Measurements from ENCODE around the gene NCOA3. TPM values are rescaled to one million over a fixed set of nuclear protein-coding genes. Genes with fewer than 3 reads are reported as not detected.

Gene NCOA3
- total RNA-seq, 1 donor: 72.8 TPM

DNA sequence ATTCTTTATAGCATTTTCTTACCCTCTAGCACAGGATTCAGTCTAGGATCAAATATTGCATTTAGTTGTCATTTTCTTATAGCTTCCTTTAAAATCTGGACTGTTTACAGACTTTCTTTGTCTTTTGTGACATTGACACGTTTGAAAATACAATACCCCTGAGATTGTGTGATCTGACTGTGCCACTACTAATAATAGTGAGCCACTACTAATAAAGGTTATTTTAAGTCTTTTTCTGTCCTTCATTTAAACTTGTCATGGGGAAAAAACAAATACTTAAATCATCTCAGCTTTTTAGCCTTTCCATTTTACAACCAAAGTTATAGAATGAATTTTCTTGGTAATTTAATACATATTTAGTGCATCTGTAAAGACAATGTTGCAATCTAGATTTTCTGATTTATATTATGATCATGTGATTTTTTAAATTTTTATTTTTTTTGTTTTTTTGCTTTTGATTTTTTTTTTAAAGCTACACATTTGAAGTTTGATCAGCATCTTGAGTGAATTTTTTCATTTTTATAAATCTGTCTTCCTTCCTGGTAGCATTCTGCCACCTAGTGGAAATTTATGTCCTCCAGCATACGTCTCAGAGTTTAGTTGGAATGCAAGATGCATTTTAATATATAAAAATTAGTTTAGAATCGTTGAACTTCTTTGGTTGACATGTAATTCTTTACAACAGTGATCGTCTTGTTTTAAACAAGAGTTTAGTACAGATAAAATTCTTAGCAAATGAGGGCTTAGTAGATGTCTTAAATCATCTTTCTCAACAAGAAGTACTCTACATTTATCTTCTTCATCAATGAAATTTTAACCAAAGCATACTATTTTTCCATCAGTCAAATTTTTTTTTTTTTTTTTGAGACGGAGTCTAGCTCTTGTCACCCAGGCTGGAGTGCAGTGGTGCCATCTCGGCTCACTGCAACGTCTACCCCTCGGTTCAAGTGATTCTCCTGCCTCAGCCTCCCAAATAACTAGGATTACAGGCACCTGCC is 119.4 kb downstream of the NCOA3 start:
- no peak overlapping the region for H3K4me3 ChIP-seq (ENCODE audit: low read length)
- no peaks in the 10 kb centered on the region for H3K9me3 ChIP-seq (ENCODE audit: low read depth, low read length)
- H3K4me1 ChIP-seq (ENCODE audit: insufficient read depth, low read length): no peaks in the 10 kb centered on the region
- no peaks in the 10 kb centered on the region for H3K27me3 ChIP-seq (ENCODE audit: insufficient read depth, low read length)

DNA sequence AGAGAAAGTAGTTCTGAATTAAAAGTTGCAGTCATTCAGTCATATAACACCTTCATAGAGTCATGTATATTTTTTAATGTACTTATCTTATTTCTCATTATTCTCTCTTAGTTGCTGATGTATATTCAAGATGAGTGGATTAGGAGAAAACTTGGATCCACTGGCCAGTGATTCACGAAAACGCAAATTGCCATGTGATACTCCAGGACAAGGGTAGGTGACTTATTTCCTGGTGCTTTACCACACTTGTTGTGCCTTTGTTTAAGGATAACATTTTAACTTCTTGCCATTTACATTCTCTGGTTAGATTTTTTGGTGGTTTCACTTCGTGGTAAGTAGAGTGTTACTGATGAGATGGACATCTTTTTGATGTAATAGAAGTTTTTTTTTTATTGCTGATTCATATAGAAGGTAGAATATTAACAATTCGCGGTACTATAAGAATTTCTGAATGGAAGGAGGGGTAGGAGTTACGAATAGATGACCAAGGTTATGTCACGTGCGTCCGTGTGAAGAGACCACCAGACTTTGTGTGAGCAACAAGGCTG is 120.5 kb downstream of the NCOA3 start:
- Histone ChIP-seq H3K4me3 (ENCODE audit: low read length) (no peak overlapping the region), H3K27me3 (ENCODE audit: insufficient read depth, low read length) (no peaks in the 10 kb centered on the region), H3K9me3 (ENCODE audit: low read depth, low read length) (no peaks in the 10 kb centered on the region), H3K4me1 (ENCODE audit: insufficient read depth, low read length) (no peaks in the 10 kb centered on the region)

DNA sequence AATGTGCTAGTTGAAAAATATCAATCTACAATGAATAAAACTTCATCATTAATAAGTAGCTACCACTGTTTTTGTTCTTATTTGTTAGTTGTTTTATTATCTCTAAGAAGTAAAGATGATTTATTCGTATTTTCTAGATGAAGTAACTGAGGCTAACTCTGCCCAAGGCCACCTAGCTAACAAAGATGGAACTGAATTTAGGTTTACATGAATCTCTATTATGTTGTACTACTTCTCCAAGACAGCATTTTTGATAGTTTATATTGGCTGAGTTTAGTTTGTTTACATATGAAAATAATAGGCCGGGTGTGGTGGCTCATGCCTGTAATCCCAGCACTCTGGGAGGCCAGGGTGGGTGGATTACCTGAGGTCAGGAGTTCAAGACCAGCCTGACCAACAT is 121.5 kb downstream of the NCOA3 start:
- no peak overlapping the region for H3K4me3 ChIP-seq (ENCODE audit: low read length)
- H3K4me1 ChIP-seq (ENCODE audit: insufficient read depth, low read length): no peaks in the 10 kb centered on the region
- H3K27me3 ChIP-seq (ENCODE audit: insufficient read depth, low read length): no peaks in the 10 kb centered on the region
- H3K9me3 ChIP-seq (ENCODE audit: low read depth, low read length): no peaks in the 10 kb centered on the region

DNA sequence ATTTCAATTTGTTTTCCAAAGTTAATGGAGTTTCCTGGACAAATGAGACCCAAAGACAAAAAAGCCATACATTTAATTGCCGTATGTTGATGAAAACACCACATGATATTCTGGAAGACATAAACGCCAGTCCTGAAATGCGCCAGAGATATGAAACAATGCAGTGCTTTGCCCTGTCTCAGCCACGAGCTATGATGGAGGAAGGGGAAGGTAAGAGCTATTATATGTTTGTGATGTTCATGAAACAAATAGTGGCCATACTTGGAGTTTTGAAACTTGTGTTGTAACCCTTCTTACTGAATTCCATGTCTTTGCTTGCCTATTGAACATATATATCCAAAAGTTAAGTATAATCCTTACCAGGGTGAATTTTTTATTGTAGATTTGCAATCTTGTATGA is 125.9 kb downstream of the NCOA3 start:
- no peaks in the 10 kb centered on the region for H3K27me3 ChIP-seq (ENCODE audit: insufficient read depth, low read length)
- no peaks in the 10 kb centered on the region for H3K9me3 ChIP-seq (ENCODE audit: low read depth, low read length)
- H3K4me1 ChIP-seq (ENCODE audit: insufficient read depth, low read length): no peaks in the 10 kb centered on the region
- H3K4me3 ChIP-seq (ENCODE audit: low read length): no peak overlapping the region

DNA sequence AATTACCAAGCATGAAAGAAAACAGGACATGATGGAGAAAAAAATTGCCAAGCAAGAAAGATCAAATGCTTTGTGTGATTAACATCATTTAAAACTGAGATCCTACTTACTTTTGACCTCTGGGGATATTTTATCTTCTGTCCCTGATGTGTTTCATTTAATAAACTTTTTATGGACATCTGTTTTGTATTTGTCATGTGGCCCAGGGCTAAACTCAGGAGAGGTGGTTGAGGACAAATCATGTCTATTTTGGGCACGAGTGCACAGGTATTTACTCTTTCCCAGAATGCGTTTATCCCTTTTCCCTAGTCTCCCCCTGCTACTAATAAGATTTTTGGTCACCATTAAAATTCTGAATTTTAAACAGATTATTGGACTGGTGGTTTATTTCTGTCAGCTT is 128.2 kb downstream of the NCOA3 start:
- Histone ChIP-seq H3K27me3 (ENCODE audit: insufficient read depth, low read length) (no peaks in the 10 kb centered on the region), H3K4me1 (ENCODE audit: insufficient read depth, low read length) (no peaks in the 10 kb centered on the region), H3K4me3 (ENCODE audit: low read length) (no peak overlapping the region), H3K9me3 (ENCODE audit: low read depth, low read length) (no peaks in the 10 kb centered on the region)

DNA sequence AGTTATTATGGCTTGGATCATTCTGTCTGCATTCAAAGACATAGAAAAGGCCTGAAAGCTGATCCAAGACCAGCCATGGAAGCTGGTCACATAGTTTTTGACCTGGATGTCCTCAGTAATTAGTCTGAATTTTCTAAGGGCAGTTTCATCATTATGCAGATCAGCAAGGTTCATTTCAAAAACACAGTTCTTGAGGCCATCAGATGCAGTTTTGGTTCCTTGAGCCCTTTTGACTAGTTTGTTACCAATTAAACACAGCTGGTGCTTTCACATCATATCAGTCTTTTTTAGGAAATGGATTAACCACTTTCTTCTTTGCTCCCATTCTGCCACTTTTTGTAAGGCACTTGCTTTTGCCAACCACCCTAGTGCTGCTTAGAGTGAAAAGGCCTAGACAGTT is 129.4 kb downstream of the NCOA3 start:
- Histone ChIP-seq H3K4me3 (ENCODE audit: low read length) (no peak overlapping the region), H3K4me1 (ENCODE audit: insufficient read depth, low read length) (no peaks in the 10 kb centered on the region), H3K9me3 (ENCODE audit: low read depth, low read length) (no peaks in the 10 kb centered on the region), H3K27me3 (ENCODE audit: insufficient read depth, low read length) (no peaks in the 10 kb centered on the region)

DNA sequence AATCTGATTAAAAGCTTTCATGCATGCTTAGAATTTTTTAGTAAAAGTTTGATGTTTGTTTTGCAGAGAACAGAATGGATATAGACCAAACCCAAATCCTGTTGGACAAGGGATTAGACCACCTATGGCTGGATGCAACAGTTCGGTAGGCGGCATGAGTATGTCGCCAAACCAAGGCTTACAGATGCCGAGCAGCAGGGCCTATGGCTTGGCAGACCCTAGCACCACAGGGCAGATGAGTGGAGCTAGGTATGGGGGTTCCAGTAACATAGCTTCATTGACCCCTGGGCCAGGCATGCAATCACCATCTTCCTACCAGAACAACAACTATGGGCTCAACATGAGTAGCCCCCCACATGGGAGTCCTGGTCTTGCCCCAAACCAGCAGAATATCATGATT is 133.6 kb downstream of the NCOA3 start:
- no peak overlapping the region for H3K4me3 ChIP-seq (ENCODE audit: low read length)
- H3K27me3 ChIP-seq (ENCODE audit: insufficient read depth, low read length): no peaks in the 10 kb centered on the region
- H3K4me1 ChIP-seq (ENCODE audit: insufficient read depth, low read length): no peaks in the 10 kb centered on the region
- no peaks in the 10 kb centered on the region for H3K9me3 ChIP-seq (ENCODE audit: low read depth, low read length)

DNA sequence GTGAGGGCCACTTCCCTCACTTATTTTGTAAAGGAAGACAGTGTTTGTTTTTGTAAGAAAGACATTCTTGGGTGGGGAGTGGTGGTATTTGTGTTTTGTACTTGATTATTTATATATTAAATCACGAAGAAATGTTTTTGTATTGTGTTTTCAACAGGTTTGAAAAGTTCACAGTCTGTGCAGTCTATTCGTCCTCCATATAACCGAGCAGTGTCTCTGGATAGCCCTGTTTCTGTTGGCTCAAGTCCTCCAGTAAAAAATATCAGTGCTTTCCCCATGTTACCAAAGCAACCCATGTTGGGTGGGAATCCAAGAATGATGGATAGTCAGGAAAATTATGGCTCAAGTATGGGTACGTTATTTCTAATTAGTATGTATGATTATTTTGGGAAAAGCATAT is 137.2 kb downstream of the NCOA3 start:
- no peaks in the 10 kb centered on the region for H3K27me3 ChIP-seq (ENCODE audit: insufficient read depth, low read length)
- H3K9me3 ChIP-seq (ENCODE audit: low read depth, low read length): no peaks in the 10 kb centered on the region
- H3K4me1 ChIP-seq (ENCODE audit: insufficient read depth, low read length): no peaks in the 10 kb centered on the region
- no peak overlapping the region for H3K4me3 ChIP-seq (ENCODE audit: low read length)

DNA sequence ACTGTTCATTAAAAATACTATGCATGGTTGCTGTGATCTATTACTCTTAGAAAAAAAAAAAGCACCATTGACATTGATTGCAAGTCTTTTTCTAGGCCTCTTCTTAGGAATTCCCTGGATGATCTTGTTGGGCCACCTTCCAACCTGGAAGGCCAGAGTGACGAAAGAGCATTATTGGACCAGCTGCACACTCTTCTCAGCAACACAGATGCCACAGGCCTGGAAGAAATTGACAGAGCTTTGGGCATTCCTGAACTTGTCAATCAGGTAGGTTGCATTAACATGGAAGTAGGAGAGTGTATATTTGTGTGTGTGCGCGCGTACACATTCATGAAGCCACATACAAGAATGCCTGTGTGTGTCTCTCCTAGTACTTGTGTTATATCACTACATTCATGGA is 140.4 kb downstream of the NCOA3 start:
- H3K4me1 ChIP-seq (ENCODE audit: insufficient read depth, low read length): no peaks in the 10 kb centered on the region
- H3K27me3 ChIP-seq (ENCODE audit: insufficient read depth, low read length): no peaks in the 10 kb centered on the region
- no peaks in the 10 kb centered on the region for H3K9me3 ChIP-seq (ENCODE audit: low read depth, low read length)
- no peak overlapping the region for H3K4me3 ChIP-seq (ENCODE audit: low read length)

DNA sequence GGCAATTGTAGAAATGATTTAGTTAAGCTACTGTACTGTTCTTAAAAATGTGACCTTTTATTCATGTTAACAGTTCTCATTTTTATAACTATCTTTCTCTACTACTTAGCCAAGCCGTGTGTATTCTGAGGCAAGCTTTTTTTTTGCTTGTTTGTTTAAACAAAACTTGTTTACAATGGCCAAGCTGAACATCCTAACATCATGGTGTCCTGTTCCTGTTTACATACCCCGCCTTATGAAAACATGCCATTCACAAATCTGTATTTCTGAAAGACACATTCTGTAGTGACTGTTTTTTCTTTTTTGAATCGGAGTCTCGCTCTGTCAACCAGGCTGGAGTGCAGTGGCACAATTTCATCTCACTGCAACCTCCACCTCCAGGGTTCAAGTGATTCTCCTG is 140.9 kb downstream of the NCOA3 start:
- Histone ChIP-seq H3K9me3 (ENCODE audit: low read depth, low read length) (no peaks in the 10 kb centered on the region), H3K27me3 (ENCODE audit: insufficient read depth, low read length) (no peaks in the 10 kb centered on the region), H3K4me1 (ENCODE audit: insufficient read depth, low read length) (no peaks in the 10 kb centered on the region), H3K4me3 (ENCODE audit: low read length) (no peak overlapping the region)

DNA sequence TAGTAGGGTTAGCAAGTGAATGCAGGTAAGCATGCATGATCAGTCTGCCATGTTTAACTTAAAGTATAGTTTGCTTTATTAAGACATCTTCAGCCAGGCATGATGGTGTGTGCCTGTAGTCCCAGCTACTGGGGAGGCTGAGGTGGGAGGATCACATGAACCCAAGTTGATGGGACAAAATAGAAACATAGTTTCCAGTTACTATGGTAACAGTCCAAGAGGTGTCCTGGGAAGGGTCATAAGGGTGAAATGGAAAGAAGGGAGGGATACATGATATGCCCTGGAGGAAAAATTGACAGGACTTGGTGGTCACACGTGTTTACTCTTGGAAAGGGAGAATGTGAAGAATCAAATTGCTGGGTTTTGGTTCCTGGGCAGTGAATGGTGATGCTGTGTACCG is 143.9 kb downstream of the NCOA3 start:
- H3K4me1 ChIP-seq (ENCODE audit: insufficient read depth, low read length): no peaks in the 10 kb centered on the region
- H3K27me3 ChIP-seq (ENCODE audit: insufficient read depth, low read length): no peaks in the 10 kb centered on the region
- H3K9me3 ChIP-seq (ENCODE audit: low read depth, low read length): no peaks in the 10 kb centered on the region
- H3K4me3 ChIP-seq (ENCODE audit: low read length): no peak overlapping the region

DNA sequence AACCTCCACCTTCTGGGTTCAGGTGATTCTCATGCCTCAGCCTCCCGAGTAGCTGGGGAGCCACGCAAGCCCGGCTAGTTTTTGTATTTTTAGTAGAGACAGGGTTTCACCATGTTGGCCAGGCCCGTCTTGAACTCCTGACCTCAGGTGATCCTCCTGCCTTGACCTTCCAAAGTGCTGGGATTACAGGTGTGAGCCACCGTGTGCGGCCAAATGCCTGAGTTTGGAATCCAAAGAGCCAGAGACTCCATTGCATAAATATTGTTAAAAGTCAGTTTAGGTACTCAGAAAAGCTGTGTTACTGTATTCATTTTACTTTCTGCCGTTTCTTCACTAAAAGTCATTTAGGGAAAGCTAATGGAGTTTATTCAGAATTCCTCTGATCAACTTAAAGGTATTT is 146.3 kb downstream of the NCOA3 start:
- Histone ChIP-seq H3K4me3 (ENCODE audit: low read length) (no peak overlapping the region), H3K27me3 (ENCODE audit: insufficient read depth, low read length) (no peaks in the 10 kb centered on the region), H3K9me3 (ENCODE audit: low read depth, low read length) (no peaks in the 10 kb centered on the region), H3K4me1 (ENCODE audit: insufficient read depth, low read length) (no peaks in the 10 kb centered on the region)

DNA sequence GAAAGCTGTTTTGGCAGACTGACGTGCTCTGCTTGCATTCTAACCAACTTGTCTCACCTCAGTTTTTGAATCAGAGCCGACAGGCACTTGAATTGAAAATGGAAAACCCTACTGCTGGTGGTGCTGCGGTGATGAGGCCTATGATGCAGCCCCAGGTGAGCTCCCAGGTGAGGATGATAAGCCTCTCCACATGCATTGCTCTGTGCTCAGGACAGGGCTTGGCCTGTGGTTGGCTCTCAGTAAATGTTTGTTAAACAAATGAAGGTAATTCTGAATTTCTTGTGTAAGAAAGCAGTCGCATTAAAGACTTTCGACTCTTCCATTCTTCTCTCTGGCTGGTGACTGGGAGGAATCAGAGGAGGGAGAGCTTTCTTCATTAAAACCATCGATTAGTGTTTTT is 147.3 kb downstream of the NCOA3 start:
- Histone ChIP-seq H3K4me3 (ENCODE audit: low read length) (no peak overlapping the region), H3K9me3 (ENCODE audit: low read depth, low read length) (no peaks in the 10 kb centered on the region), H3K4me1 (ENCODE audit: insufficient read depth, low read length) (no peaks in the 10 kb centered on the region), H3K27me3 (ENCODE audit: insufficient read depth, low read length) (no peaks in the 10 kb centered on the region)

DNA sequence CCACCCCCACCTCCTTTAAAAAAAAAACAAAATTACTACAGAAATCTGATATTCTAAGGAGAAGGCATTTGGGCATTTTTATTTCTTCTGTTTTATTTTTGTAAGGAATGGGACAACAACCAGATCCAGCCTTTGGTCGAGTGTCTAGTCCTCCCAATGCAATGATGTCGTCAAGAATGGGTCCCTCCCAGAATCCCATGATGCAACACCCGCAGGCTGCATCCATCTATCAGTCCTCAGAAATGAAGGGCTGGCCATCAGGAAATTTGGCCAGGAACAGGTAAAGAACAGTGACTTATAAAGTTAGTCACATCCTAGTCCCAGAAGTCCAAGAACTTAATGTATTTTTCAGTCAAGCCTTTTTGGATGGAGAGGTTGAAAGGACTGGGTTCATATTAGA is 150.6 kb downstream of the NCOA3 start:
- no peak overlapping the region for H3K4me3 ChIP-seq (ENCODE audit: low read length)

DNA sequence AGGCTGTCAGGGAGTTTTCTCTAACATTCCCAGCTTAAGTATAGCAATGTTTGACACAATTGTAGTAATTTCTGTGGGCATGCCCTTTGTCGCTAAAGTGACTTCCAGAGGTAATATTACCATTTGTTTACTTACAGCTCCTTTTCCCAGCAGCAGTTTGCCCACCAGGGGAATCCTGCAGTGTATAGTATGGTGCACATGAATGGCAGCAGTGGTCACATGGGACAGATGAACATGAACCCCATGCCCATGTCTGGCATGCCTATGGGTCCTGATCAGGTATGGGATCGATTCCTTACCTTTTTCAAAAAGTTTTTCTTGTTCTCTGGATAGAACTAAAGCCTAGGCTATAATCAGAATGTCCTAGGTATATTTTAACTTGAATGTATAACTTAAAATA is 151.1 kb downstream of the NCOA3 start:
- H3K27me3 ChIP-seq (ENCODE audit: insufficient read depth, low read length): no peaks in the 10 kb centered on the region
- H3K4me3 ChIP-seq (ENCODE audit: low read length): no peak overlapping the region
- no peaks in the 10 kb centered on the region for H3K4me1 ChIP-seq (ENCODE audit: insufficient read depth, low read length)
- no peaks in the 10 kb centered on the region for H3K9me3 ChIP-seq (ENCODE audit: low read depth, low read length)

More for the DNA sequence above, 150.6 kb downstream of the NCOA3 start:
- H3K4me1 ChIP-seq (ENCODE audit: insufficient read depth, low read length): no peaks in the 10 kb centered on the region
- H3K9me3 ChIP-seq (ENCODE audit: low read depth, low read length): no peaks in the 10 kb centered on the region
- no peaks in the 10 kb centered on the region for H3K27me3 ChIP-seq (ENCODE audit: insufficient read depth, low read length)

DNA sequence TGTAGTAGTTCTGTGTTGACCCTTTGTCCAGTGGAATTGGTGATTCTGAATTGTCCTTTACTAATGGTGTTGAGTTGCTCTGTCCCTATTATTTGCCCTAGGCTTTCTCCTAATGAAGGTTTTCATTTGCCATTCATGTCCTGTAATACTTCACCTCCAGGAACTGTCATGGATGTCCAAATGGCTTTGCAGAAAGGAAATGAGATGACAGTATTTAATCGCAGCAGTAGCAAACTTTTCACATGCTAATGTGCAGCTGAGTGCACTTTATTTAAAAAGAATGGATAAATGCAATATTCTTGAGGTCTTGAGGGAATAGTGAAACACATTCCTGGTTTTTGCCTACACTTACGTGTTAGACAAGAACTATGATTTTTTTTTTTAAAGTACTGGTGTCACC is 152.2 kb downstream of the NCOA3 start:
- no peaks in the 10 kb centered on the region for H3K9me3 ChIP-seq (ENCODE audit: low read depth, low read length)
- H3K27me3 ChIP-seq (ENCODE audit: insufficient read depth, low read length): no peaks in the 10 kb centered on the region
- H3K4me1 ChIP-seq (ENCODE audit: insufficient read depth, low read length): no peaks in the 10 kb centered on the region
- H3K4me3 ChIP-seq (ENCODE audit: low read length): no peak overlapping the region

Data from mononuclear cell (primary cell).